ENCODE data around the gene GLIPR2.

GLIPR2 gene

GRCh38 chr9:36208521-36209253 is 72.2 kb downstream of the GLIPR2 start:
- DNase-seq (ENCODE audit: low read depth) = no peak
- H3K27me3 ChIP-seq (replicated peaks; ENCODE audit: control insufficient read depth, insufficient read depth, low read length) = no peaks in the 10 kb centered on the region
- H3K9ac ChIP-seq (ENCODE audit: low read length) = peak overlapping the region; percentile 56
- H3K9me3 ChIP-seq (ENCODE audit: control insufficient read depth, low read length) = no peaks in the 10 kb centered on the region
- H3K4me3 ChIP-seq (ENCODE audit: low read length) = no peak overlapping the region
- peaks cover 98% of the 10 kb centered on the region for H3K36me3 ChIP-seq (ENCODE audit: control insufficient read depth, insufficient read depth, low read length, severe bottlenecking)
- H3K4me1 ChIP-seq (ENCODE audit: control insufficient read depth, insufficient read depth, low read length) = peaks cover 51% of the 10 kb centered on the region

GRCh38 chr9:36210722-36211121 is 74.2 kb downstream of the GLIPR2 start:
- Histone ChIP-seq H3K9me3 (ENCODE audit: control insufficient read depth, low read length) (no peaks in the 10 kb centered on the region), H3K9ac (ENCODE audit: low read length) (no peak overlapping the region), H3K4me1 (ENCODE audit: control insufficient read depth, insufficient read depth, low read length) (peaks cover 72% of the 10 kb centered on the region), H3K4me3 (ENCODE audit: low read length) (no peak overlapping the region), H3K27me3 (replicated peaks; ENCODE audit: control insufficient read depth, insufficient read depth, low read length) (no peaks in the 10 kb centered on the region), H3K36me3 (ENCODE audit: control insufficient read depth, insufficient read depth, low read length, severe bottlenecking) (peaks cover 89% of the 10 kb centered on the region)
- DNase-seq (ENCODE audit: low read depth) = no peak

- Histone ChIP-seq H3K36me3 (ENCODE audit: control insufficient read depth, insufficient read depth, low read length, severe bottlenecking) (peaks cover 86% of the 10 kb centered on the region), H3K4me3 (ENCODE audit: low read length) (no peak overlapping the region), H3K4me1 (ENCODE audit: control insufficient read depth, insufficient read depth, low read length) (peaks cover 72% of the 10 kb centered on the region), H3K27me3 (replicated peaks; ENCODE audit: control insufficient read depth, insufficient read depth, low read length) (no peaks in the 10 kb centered on the region), H3K9me3 (ENCODE audit: control insufficient read depth, low read length) (no peaks in the 10 kb centered on the region), H3K9ac (ENCODE audit: low read length) (no peak overlapping the region)
- no peak for DNase-seq (ENCODE audit: low read depth)
Measured at GRCh38 chr9:36211510-36211909, 75.0 kb downstream of the GLIPR2 start.

GRCh38 chr9:36213387-36213786 is 76.9 kb downstream of the GLIPR2 start:
- DNase-seq (ENCODE audit: low read depth) = no peak
- no peak overlapping the region for H3K9ac ChIP-seq (ENCODE audit: low read length)

More at GRCh38 chr9:36213387-36213786, 76.9 kb downstream of the GLIPR2 start:
- peaks cover 56% of the 10 kb centered on the region for H3K4me1 ChIP-seq (ENCODE audit: control insufficient read depth, insufficient read depth, low read length)
- H3K4me3 ChIP-seq (ENCODE audit: low read length) = no peak overlapping the region
- peaks cover 84% of the 10 kb centered on the region for H3K36me3 ChIP-seq (ENCODE audit: control insufficient read depth, insufficient read depth, low read length, severe bottlenecking)
- no peaks in the 10 kb centered on the region for H3K9me3 ChIP-seq (ENCODE audit: control insufficient read depth, low read length)
- H3K27me3 ChIP-seq (replicated peaks; ENCODE audit: control insufficient read depth, insufficient read depth, low read length) = no peaks in the 10 kb centered on the region
